Stimulated activated CD8-positive, alpha-beta memory T cell treated with anti-CD3 and anti-CD28 coated beads, Interleukin-7, amount 100 ng/mL, for 48 hours (primary cell): Measurements from ENCODE around the gene SORCS2.

ENCODE experiments used
- DNase-seq, 2 donors: peaks; one replicate each; pipeline ENCODE4 v3.0.0-alpha.2; 2020; ENCODE audit warnings: low read depth in 1 of 2; ENCODE audit errors: extremely low read depth in 1 of 2

Gene SORCS2

DNA sequence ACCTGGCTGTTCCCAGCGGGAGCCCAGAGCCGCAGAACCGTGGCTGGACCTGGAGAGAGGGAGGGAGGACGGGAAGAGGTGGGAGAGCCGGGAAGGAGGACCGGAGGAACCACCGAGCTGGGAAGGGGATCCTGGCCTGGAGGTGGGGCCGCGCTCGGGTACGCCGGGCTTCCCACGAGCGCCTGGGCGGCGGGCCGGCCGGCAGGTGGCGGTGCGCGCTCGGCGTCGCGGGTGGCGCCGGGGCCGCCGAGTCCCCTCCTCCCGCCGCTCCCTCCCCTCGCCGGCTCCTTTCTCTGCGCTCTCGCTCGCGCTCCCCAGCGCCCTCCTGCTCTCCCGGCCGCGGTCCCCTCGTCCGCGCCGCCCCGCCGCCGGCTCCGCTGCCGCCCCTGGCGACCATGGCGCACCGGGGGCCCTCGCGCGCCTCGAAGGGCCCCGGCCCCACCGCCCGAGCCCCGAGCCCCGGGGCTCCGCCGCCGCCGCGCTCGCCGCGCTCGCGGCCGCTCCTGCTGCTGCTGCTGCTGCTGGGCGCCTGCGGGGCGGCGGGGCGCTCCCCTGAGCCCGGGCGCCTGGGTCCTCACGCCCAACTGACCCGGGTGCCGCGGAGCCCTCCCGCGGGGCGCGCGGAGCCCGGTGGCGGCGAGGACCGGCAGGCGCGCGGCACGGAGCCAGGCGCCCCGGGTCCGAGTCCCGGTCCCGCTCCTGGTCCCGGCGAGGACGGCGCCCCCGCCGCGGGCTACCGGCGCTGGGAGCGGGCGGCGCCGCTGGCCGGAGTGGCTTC lies at the start of gene SORCS2:
TSS of gene SORCS2 (plus strand) at position 287 of the 778 bp plus-strand sequence.
- peak; percentile 14 to 20 for DNase-seq

DNA sequence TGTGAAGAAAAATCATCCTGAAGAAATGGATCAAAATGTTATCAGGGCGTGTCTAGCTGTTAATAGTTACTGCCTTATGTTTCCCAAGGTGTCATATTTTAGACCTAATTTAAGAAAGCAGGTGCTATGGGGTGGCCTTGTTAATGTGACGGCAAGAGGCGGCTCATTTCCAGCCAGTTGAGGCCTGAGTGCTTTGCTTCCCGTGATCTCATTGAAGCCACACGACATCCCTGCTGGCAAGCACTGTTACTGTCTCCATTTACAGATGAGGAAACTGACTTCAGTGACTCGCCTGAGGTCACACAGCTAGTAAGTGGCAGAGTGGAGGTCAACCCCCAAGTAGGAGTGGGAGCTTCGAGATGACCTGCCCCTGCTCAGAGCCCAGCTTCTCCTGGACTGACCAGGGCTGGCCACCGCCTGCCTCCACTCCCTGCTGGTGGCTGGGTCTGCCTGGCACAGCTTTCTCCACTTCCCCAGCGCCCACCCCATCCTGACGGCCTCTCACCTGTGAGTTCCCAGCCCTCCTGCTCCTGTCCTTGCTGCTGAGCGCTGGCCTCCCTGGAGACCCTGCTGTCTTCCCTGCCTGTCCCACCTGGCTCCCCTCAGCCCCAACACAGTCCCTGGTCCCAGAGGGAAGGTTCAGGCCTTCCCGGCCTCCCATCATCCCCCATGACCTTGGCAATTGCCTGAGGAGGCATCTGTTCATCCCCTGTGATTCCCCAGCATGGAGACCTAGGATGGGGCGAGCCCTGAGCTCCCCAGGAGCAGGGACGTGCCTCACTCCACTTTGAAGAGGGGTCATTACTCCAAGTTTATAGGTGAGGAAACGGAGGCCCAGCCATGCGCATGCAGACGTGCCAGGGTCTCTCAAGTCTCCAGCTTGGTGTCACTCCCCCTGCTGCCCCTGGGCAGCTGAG lies 47.7 kb upstream of the SORCS2 start:
- no peak for DNase-seq

DNA sequence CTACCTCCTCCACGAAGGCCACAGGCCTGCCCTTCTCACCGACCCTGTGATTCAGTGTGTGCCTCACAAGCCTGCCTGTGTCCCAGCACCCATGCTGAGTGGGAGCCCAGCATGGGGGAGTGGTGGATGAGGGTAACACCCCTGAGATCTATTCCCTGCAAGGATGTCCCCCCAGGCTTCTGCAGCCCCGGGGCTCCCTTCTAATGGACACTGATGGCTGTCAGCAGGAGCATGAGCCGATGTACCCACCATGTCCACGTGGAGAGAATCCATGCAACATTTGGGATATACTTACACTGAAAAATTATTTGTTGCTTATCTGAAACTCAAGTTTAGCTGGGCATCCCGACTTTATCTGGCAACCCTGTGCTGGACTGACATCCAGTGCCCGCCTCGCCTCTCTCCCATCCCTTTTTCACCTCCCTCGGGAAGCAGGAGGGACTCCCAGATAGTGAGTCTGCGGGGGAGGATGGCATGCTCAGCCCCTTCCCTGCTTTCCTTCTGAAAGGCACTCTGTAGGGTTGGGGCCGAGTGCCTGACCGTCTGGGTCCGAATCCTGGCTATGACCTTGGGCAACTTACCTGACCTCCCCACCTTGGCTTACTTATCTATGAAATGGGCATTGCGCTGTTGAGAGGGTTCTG lies 46.9 kb upstream of the SORCS2 start:
- no peak for DNase-seq

DNA sequence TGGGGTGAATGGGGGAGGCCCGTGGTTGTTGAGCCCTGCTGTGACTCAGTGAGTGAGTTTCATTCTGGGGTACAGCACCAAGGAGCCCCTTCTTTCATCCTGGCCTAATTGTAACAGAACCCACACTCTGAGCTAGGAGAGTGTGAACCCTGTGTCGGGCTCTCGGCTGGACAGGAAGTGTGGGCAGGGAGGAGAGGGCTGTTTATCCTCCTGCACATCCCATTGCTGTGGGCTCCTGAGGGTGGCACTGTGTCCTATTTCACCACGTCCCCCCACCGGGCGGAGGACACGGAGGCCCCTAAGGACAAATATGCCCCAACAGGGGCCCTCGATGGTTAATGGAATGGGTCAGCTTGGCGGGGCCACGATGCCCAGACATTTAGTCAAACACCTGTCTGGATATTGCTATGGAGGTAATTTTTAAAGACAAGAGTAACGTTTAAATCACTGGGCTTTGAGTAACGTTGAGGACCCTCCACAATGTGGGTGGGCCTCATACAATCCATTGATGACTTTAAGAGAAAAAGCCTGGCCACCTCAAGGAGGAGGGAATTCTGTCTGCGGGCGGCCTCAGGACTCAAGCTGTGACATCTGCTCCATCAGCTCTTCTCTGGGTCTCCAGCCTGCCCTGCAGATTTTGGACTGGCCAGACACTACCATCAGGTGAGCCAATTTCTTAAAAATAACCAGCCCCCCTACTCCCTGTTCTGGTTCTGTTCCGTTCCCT lies 46.1 kb upstream of the SORCS2 start:
- DNase-seq = no peak

DNA sequence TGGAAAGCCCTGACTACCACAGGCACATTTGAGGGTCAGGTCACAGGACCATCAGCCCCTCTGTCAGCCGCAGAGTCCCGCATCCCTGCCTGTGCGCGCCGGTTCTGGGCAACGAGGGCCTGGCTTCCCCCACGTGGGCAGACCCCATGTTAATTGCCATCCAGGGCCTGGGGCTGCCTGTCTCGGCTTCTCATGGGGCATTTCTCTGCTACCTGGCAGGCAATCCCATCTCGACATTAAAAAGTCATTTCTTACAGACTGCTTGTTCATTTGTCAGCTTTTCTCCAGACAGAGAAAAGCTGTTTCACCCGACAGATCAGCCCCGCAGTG lies 45.6 kb upstream of the SORCS2 start:
- DNase-seq = no peak

DNA sequence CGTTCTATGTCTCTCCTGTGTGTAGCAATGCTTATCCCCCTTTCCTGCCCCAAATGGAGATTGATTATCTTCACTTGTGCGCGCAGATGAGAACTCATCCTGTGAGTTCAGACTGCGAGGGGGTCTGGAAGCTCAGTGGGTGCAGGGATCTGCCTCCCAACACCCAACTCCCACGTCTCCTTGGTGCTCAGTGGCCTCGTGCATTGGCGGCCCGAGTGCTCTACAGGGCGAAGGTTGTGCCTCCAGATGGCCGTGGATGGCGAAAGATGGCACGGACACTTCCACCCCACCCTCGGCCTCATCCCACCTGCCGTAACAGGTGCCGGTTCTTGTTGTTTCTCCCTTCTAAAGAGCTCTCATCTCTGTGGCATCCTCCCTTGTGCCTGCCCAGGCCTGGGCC lies 45.1 kb upstream of the SORCS2 start:
- no peak for DNase-seq

DNA sequence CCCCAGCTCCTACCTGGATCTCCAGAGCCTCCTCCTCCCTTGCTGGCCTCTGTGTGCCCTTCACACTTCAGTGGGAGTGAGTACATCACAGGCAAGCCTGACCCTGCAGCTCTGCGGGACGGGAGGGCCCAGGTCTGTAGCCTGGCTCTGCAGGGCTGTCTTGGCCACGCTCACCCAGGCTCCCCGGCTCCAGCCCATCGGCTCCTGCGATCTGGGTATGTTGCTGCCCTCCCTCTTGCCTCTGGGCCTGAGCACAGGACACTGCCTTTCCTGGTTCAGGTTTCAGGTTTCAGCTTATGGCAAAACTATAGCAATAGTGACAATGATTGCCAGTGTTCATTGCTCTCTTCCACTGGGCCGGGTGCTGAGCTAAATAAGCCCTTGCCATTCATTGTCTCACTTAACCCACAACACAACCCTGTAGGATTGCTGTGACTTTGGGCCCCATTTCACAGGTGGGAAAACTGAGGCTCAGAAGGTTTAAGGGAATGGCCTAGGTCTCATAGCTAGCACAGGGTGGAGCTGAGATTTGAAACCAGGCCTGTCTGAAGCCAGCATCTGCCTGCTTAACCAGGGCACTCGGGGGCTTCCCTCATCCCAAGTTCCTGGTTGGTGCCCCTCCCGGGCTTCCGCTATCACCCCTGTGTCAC lies 44.6 kb upstream of the SORCS2 start:
- no peak for DNase-seq

DNA sequence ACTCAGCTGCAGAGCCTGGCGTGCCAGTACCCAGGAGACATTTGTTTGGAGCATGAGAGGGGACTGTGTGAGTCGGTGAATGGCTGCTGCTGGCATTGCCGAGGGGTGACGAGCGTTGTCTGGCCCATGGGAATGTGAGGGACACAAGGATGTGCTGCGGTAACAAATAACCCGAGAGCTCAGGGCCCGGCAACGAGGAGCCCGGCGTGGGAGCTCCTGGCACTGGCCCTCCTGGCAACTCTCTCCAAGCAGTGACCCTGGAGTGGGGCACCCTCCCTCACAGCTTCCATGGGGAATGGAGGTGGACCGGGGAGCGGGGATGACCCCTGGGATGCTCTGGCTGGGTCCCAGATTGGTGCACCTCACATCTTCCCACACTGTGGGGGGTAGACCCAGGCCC lies 44.0 kb upstream of the SORCS2 start:
- no peak for DNase-seq

DNA sequence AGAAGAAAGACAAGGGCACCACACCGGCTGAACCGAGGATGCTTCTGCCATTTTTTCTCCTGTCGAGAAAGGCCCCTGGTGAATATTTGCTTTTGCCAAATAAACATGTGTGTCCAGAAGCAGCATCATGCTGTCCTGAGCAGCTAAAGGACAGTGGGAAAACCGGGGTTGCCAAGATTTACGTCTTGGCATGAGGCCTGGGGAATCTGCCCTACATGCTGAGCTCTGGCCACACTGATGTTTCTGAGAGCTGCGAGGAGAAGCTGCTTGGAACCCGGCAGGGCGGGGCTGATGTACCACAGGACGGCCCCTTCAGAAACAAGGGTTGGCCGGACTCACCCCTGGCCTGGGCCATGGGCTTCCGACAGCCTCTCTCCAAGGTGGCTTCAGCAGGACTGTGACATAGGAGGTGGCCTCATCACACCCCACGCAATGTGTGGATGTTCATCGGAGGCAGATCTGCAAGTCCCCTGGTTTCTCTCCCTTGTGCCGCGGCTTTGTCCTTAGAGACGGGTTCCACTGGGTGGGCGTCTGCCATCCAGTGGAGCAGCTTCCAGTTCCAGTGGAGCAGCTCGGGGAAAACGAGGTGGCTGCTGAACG lies 42.2 kb upstream of the SORCS2 start:
- no peak for DNase-seq

DNA sequence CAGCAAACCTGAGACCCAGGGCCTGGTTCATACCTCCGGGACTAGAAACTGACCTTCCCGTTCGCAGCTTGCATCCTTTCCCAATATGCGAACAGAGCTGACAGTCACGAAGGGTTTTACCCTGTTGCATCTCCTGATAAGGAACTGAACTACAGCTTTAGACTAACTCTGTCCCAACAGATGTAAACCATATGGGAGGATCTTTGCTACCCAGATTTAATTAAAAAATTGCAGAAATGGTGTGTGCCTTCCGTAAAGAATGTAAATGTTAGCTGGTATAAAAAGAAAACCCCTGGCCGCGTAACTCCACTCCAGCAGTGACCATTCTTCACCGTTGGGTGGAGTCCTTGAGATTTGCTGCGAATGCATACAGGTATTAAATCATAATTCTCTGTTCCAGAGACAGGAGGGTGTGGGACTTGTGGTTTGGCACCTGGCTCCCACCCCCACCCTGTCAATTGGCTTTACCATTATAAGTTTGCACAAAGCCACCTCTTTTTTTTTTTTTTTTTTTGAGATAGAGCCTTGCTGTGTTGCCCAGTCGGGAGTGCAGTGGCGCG lies 40.6 kb upstream of the SORCS2 start:
- DNase-seq = no peak

DNA sequence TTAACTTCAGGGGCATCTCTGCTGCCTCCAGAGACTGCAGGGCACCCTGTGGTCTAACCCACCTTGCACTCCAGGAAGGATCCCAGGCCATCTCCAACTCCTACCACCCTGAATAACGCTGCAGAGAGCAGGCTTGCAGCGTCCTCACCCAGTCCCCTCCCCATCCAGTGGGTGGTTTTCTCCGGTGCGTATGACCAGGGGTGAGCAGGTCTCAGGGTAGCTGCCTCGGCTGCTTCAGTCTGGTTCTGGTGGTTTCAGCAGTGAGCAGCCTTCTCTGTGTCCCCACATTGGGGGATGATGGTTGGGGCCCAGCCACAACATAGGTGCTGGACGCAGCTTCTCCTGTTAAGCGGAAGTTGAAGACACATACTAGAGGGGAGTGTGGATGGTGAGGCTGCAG lies 38.6 kb upstream of the SORCS2 start:
- DNase-seq = no peak

DNA sequence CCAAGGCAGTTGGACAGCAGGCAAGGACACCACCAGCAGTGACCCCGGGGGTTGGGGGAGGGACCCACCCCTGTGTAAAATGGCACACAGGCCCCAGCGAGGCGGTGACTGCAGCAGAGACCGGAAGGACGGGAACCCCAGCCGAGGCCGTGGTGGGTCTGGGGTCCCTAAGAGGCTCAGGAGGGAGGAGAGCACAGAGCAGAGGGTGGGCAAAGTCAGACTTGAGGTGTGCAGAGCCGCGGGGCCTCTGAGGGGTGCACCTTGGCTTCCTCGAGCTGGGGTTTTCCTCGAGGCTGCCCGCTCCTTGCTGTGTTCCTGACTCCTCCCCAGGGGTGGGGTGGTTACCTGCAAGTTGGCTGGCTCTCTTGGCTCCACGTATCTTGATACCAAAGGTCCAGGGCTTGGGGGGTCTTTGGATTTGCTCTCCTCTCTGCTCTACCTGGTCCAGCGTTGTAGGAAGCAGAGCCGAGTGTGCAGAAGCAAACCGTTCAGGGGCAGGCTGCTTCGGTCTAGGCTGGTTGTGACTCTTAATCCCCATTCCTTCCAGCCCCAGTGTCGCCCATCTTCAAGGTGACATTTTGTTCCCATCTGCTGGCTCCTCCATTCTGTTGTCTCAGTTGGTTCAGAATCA lies 37.9 kb upstream of the SORCS2 start:
- no peak for DNase-seq

DNA sequence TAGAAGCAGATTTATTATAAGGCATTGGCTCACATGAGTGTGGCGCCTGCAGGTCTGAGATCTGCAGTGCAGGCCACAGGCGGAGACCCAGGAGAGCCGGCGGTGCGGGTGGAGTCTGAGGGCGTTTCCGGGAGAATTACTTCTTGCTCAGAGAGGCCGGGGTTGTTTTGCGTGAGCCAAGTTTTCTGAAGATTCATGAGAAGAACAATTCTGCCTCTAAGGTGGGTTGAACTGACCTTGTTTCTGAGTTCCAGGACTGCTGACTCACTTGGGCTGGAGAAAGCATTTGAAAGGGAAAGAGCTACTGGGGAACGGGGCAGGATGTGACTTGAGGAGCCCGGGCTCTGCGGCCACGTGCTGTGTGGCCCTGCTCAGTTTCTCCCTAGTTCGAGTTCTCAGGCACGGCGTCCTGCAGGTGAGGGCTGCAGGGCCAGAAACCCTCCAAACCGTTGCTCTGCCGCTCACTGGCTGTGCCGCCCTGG lies 36.7 kb upstream of the SORCS2 start:
- DNase-seq = no peak

DNA sequence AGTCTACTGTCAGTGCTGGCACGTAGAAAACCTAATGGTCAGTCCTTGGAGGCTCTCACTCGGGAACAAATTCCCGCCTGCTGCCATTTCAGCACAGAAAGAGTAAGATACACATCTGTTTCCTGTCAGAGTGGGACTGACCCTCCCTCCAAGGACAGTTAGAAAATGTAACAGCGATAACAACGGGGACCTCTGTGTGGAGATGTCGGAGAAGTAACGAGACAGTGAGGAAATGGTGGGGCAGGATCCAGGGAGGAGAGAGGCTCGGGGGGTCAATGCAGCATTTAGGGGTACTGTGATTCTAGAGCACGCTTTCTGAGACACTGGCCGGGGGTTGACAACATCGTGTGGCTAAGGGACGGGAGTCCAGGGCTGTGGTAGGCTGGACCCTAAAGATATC lies 36.0 kb upstream of the SORCS2 start:
- DNase-seq = no peak

DNA sequence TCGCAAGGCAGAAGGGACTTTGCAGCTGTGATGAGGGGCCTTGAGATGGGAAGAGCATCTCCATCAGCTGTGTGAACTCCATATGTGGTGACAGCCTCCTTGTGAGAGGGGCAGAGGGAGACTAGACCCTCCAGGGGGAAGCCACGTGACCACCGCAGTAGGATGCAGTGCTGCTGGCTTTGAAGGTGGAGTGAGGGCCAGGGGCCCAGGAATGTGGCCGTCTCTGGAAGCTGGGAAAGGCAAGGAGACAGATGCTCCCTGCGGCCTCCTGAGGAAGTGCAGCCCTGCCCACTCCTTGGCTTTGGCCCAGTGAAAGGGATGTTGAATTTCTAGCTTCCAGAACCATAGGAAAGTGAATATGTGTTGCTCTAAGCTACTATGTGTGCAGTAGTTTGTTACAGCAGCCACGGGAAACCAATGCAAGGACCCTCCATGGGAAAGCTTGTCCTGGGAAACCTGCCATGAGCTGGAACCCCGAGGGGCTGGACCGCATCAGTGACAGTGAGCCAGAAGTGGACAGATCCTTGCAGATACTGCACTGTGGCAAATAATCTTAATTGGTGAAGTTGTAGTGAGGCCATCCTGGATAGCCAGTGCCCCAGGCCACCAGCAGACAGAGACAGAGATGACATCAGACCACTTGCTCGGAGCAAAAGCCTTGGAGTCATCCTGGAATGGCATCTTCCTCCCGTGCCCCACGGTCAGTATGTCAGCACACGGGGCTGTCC lies 35.4 kb upstream of the SORCS2 start:
- DNase-seq = no peak

DNA sequence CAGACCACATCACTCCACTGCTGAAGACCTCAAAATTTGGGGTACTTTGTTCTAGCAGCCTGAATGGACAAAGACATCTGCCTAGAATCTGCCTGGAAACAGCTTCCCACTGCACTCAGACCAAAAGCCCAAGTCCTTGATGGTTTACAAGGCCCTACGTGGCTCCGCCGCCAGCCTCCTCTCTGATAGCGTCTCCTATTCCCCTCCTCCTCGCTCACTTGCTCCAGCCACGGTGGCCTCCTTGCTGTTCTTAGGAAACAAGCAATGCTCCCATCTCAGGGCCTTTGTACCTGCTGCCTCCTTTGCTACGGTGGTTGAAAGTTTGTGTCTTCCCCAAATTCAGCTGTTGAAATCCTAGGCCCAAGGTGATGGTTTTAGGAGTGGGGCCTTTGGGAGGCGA lies 34.7 kb upstream of the SORCS2 start:
- DNase-seq = no peak

DNA sequence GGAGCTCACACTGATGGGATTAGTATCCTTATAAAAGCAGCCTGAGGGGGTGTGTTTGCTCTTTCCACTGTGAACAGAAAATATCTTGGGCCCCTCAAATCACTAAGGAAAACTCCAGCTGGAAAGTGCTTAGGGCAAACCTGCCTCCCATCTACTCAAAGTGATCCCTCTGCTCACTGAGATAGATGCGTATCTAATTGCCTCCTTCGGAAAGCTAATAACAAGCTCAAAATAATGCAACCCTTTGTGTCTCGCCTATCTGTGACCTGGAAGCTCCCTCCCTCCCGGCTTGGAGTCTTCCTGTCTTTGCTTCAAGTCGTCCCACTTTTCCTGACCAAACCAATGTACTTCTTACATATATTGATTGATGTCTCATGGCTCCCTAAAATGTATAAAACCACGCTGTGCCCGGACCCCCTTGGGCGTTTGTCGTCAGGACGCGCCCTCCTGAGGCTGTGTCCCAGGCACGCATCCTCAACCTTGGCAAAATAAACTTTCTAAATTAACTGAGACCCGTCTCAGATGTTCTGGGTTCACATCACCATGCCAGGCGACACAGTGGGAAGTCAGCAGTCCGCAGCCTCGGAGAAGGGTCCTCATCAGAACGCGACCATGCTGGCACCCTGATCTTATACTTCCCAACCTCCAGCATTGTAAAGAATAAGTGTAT lies 34.1 kb upstream of the SORCS2 start:
- no peak for DNase-seq

DNA sequence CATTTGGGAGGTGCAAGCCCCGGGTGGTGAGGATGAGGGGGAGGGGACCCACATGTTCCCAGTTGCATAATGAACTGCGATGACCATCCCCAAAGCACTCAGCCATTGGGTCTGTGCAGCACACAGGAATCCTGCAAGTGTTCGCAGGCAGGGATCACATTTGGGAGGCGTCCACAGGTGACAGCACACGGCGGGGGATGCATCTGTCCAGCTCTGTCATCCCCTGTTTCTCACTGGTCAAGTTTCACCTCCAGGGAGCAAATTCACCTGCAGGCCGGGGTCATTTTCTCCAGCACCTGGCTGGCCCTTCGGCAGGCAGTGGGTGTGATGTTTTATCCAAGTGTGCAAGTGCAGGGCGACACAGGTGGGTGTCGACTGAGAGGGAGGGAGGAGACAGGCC lies 33.3 kb upstream of the SORCS2 start:
- no peak for DNase-seq
